Adrenal gland (tissue), 5 donors: Measurements from ENCODE around the gene MISP.

ENCODE experiments used
- CTCF ChIP-seq, 6 experiments: fragments of 450-650 bp in 4 of 6; fragments of 200-600 bp in 2 of 6; sonication (generic) in 1 of 6; IDR thresholded peaks; 1 replicate in 5 of 6; 2 replicates in 1 of 6; pipeline versions ENCODE4 v1.5.1 to v1.8.0; 2016 to 2021; ENCODE audit warnings: antibody characterized with exemption in 6 of 6, mild to moderate bottlenecking in 2 of 6, moderate library complexity in 1 of 6
- POLR2A ChIP-seq, 2 donors: fragments of 450-650 bp; IDR thresholded peaks; one replicate each; pipeline ENCODE4 v1.6.1; 2017; ENCODE audit warnings: antibody characterized with exemption in 2 of 2, mild to moderate bottlenecking in 2 of 2, moderate library complexity in 1 of 2
- donor health status: DM: no; HTN: no; CAD: no.

- TF ChIP-seq CTCF (IDR thresholded peaks at IDR 0.05) (no peak), POLR2A (IDR thresholded peaks at IDR 0.05) (peak in 1 of 2 donors; percentile 22)
Measured at GRCh38 chr19:720345-721160, 30.4 kb upstream of the MISP start.
